KMS-11 (cell line): ENCODE results near the gene PTPRN2.

ENCODE experiments used
- H2AFZ ChIP-seq: fragments of 200-600 bp; sonication (generic); 2 replicates; pipeline ENCODE4 v1.6.1; 2016; ENCODE audit warnings: antibody characterized with exemption, mixed run types, low read depth
- H3K27ac ChIP-seq: fragments of 200-600 bp; sonication (generic); 2 replicates; pipeline ENCODE4 v1.6.1; 2016; ENCODE audit warnings: mild to moderate bottlenecking, mixed run types
- H3K27me3 ChIP-seq: fragments of 200-600 bp; sonication (generic); 2 replicates; pipeline ENCODE4 v1.6.1; 2017; ENCODE audit warnings: mild to moderate bottlenecking, low read depth, mixed run types, moderate library complexity; ENCODE audit not compliant: insufficient read depth
- H3K36me3 ChIP-seq: fragments of 200-600 bp; sonication (generic); 2 replicates; pipeline ENCODE4 v1.6.1; 2017; ENCODE audit warnings: mild to moderate bottlenecking, mixed run types; ENCODE audit not compliant: insufficient read depth
- H3K4me1 ChIP-seq: fragments of 200-600 bp; sonication (generic); 2 replicates; pipeline ENCODE4 v1.6.1; 2016; ENCODE audit warnings: mild to moderate bottlenecking, low read depth, mixed run types; ENCODE audit not compliant: poor library complexity, severe bottlenecking
- H3K4me2 ChIP-seq: fragments of 200-600 bp; sonication (generic); 2 replicates; pipeline ENCODE4 v1.7.0; 2016; ENCODE audit warnings: mild to moderate bottlenecking, mixed run types
- H3K4me3 ChIP-seq: fragments of 200-600 bp; sonication (generic); IDR thresholded peaks from 2 replicates; pipeline ENCODE4 v1.6.1; 2017; ENCODE audit warnings: low read depth, low read length, mixed read lengths; ENCODE audit not compliant: insufficient read depth
- H3K79me2 ChIP-seq: fragments of 200-600 bp; sonication (generic); 2 replicates; pipeline ENCODE4 v1.6.1; 2016; ENCODE audit warnings: low read depth, mixed run types; ENCODE audit not compliant: insufficient read depth
- H3K9ac ChIP-seq: fragments of 200-600 bp; sonication (generic); 2 replicates; pipeline ENCODE4 v1.6.1; 2016; ENCODE audit warnings: mild to moderate bottlenecking, mixed run types
- H4K20me1 ChIP-seq: fragments of 200-600 bp; sonication (generic); 2 replicates; pipeline ENCODE4 v1.6.1; 2016; ENCODE audit warnings: mild to moderate bottlenecking, mixed run types; ENCODE audit not compliant: insufficient read depth
- CTCF ChIP-seq: fragments of 200-600 bp; sonication (generic); conservative IDR thresholded peaks from 2 replicates; pipeline ENCODE4 v1.6.1; 2017; ENCODE audit warnings: low read depth, mild to moderate bottlenecking, antibody characterized with exemption, low read length, moderate library complexity, mixed read lengths

Gene PTPRN2

GRCh38 chr7:157610671-157611295, 976.8 kb downstream of the PTPRN2 start:
- no peak overlapping the region for H3K4me2 ChIP-seq
- H3K4me3 ChIP-seq: no peak overlapping the region
- H3K9ac ChIP-seq: no peak overlapping the region
- no peaks in the 10 kb centered on the region for H4K20me1 ChIP-seq
- no peaks in the 10 kb centered on the region for H3K4me1 ChIP-seq
- no peaks in the 10 kb centered on the region; the same call in 1 of the 2 replicates for H3K27me3 ChIP-seq
- H2AFZ ChIP-seq: no peak overlapping the region
- H3K36me3 ChIP-seq: no peaks in the 10 kb centered on the region
- no peak overlapping the region for H3K27ac ChIP-seq
- no peak for TF ChIP-seq CTCF
- H3K79me2 ChIP-seq: no peaks in the 10 kb centered on the region

- H3K4me3 ChIP-seq: no peak overlapping the region
- no peak overlapping the region for H2AFZ ChIP-seq
- H3K36me3 ChIP-seq: no peaks in the 10 kb centered on the region
- H3K27me3 ChIP-seq: no peaks in the 10 kb centered on the region; the same call in 1 of the 2 replicates
- no peaks in the 10 kb centered on the region for H4K20me1 ChIP-seq
- H3K27ac ChIP-seq: no peak overlapping the region
- TF ChIP-seq CTCF: no peak
- no peaks in the 10 kb centered on the region for H3K4me1 ChIP-seq
- no peaks in the 10 kb centered on the region for H3K79me2 ChIP-seq
- H3K4me2 ChIP-seq: no peak overlapping the region
- no peak overlapping the region for H3K9ac ChIP-seq
Measured at GRCh38 chr7:157609932-157610640, 977.5 kb downstream of the PTPRN2 start.

GRCh38 chr7:157609516-157609915, 978.1 kb downstream of the PTPRN2 start:
- no peak for TF ChIP-seq CTCF
- Histone ChIP-seq H3K9ac (no peak overlapping the region), H3K79me2 (no peaks in the 10 kb centered on the region), H3K27ac (no peak overlapping the region), H3K27me3 (no peaks in the 10 kb centered on the region; the same call in 1 of the 2 replicates), H3K36me3 (no peaks in the 10 kb centered on the region), H3K4me3 (no peak overlapping the region), H3K4me2 (no peak overlapping the region), H2AFZ (no peak overlapping the region), H4K20me1 (no peaks in the 10 kb centered on the region), H3K4me1 (no peaks in the 10 kb centered on the region)

GRCh38 chr7:157607218-157607617, 980.4 kb downstream of the PTPRN2 start:
- Histone ChIP-seq H3K4me3 (no peak overlapping the region), H3K79me2 (no peaks in the 10 kb centered on the region), H3K27me3 (no peaks in the 10 kb centered on the region; the same call in 1 of the 2 replicates), H3K4me1 (no peaks in the 10 kb centered on the region), H3K9ac (no peak overlapping the region), H4K20me1 (no peaks in the 10 kb centered on the region), H2AFZ (no peak overlapping the region), H3K4me2 (no peak overlapping the region), H3K27ac (no peak overlapping the region), H3K36me3 (no peaks in the 10 kb centered on the region)
- no peak for TF ChIP-seq CTCF
